Keratinocyte (primary cell): ENCODE data around the gene LMCD1. TPM values are rescaled to one million over a fixed set of nuclear protein-coding genes. Genes with fewer than 3 reads are reported as not detected.

ENCODE experiments used
- DNase-seq: peaks from one replicate; pipeline ENCODE4 v3.0.0-alpha.2; 2011; ENCODE audit warnings: low read depth, missing footprints, low spot score
- FAIRE-seq: peaks from 2 replicates; lab custom pipeline; 2011; peaks lifted over from hg19 to GRCh38; lab: Jason Lieb, UNC
- H2AFZ ChIP-seq: 2 replicates; pipeline ENCODE4 v1.6.0; 2012; ENCODE audit warnings: low read length, control low read depth, inconsistent platforms; ENCODE audit not compliant: control insufficient read depth
- H3K27ac ChIP-seq: 2 replicates; pipeline ENCODE4 v1.5.1; 2011; ENCODE audit warnings: low read length; ENCODE audit not compliant: control insufficient read depth, insufficient read depth
- H3K27me3 ChIP-seq: 3 replicates; pipeline ENCODE4 v1.6.0; 2011; ENCODE audit warnings: low read length; ENCODE audit not compliant: control insufficient read depth, insufficient read depth; ENCODE audit errors: extremely low read depth
- H3K36me3 ChIP-seq, 2 experiments: 2 replicates in 1 of 2; 3 replicates in 1 of 2; pipeline ENCODE4 v1.5.1; 2011; ENCODE audit warnings: low read length in 2 of 2, mild to moderate bottlenecking in 1 of 2; ENCODE audit not compliant: control insufficient read depth in 2 of 2, insufficient read depth in 2 of 2; ENCODE audit errors: extremely low read depth in 1 of 2
- H3K4me1 ChIP-seq: 3 replicates; pipeline ENCODE4 v1.5.1; 2011; ENCODE audit warnings: low read length; ENCODE audit not compliant: control insufficient read depth, insufficient read depth; ENCODE audit errors: extremely low read depth
- H3K4me2 ChIP-seq: 3 replicates; pipeline ENCODE4 v1.6.0; 2011; ENCODE audit warnings: low read depth, low read length; ENCODE audit not compliant: control insufficient read depth, insufficient read depth; ENCODE audit errors: extremely low read depth
- H3K4me3 ChIP-seq, 3 experiments: fragments of 200-600 bp in 1 of 3; sonication (generic) in 1 of 3; 2 replicates in 2 of 3; 3 replicates in 1 of 3; pipeline ENCODE4 v1.5.1; 2011 to 2016; ENCODE audit warnings: low read length in 3 of 3, mild to moderate bottlenecking in 3 of 3, control low read depth in 2 of 3, inconsistent platforms in 1 of 3, low read depth in 1 of 3, mixed read lengths in 1 of 3, mixed run types in 1 of 3, moderate library complexity in 1 of 3; ENCODE audit not compliant: control insufficient read depth in 2 of 3, insufficient read depth in 2 of 3; ENCODE audit errors: extremely low read depth in 1 of 3
- H3K79me2 ChIP-seq: 2 replicates; pipeline ENCODE4 v1.6.0; 2012; ENCODE audit warnings: low read length; ENCODE audit not compliant: control insufficient read depth, insufficient read depth
- H3K9ac ChIP-seq: 3 replicates; pipeline ENCODE4 v1.6.0; 2011; ENCODE audit warnings: low read length; ENCODE audit not compliant: control insufficient read depth, insufficient read depth; ENCODE audit errors: extremely low read depth
- H3K9me1 ChIP-seq: 3 replicates; pipeline ENCODE4 v1.6.0; 2011; ENCODE audit warnings: low read length; ENCODE audit not compliant: control insufficient read depth, insufficient read depth; ENCODE audit errors: extremely low read depth
- H3K9me3 ChIP-seq: 2 replicates; pipeline ENCODE4 v1.5.1; 2012; ENCODE audit warnings: low read depth, low read length; ENCODE audit not compliant: control insufficient read depth
- H4K20me1 ChIP-seq: 3 replicates; pipeline ENCODE4 v1.6.0; 2011; ENCODE audit warnings: low read length; ENCODE audit not compliant: control insufficient read depth, insufficient read depth; ENCODE audit errors: extremely low read depth
- EZH2 ChIP-seq: IDR thresholded peaks from one replicate; pipeline ENCODE4 v1.6.1; 2012; ENCODE audit warnings: inconsistent platforms, mild to moderate bottlenecking, low read length, moderate library complexity
- dilution Hi-C: fragments of 300-500 bp; cut with MboI; formaldehyde crosslinking; loops from one replicate; pipeline ENCODE4 v1.7.0; 2020; ENCODE audit warnings: low sequenced_read_pairs; ENCODE audit not compliant: extremely low pct_ligation_motif_present
- polyA plus RNA-seq, 5 experiments: library from polyadenylated mRNA; depleted of rRNA in 3 of 5; stranded (reverse) in 3 of 5; stranded (forward) in 1 of 5; unstranded in 1 of 5; fragments of >200 nt; gene quantifications; 1 replicate in 1 of 5; 2 replicates in 3 of 5; 3 replicates in 1 of 5; pipeline versions ENCODE4 v1.2.1 to v1.2.3, GENCODE V29; 2011 to 2012; ENCODE audit warnings: missing spikeins in 2 of 5, low read depth in 1 of 5, low replicate concordance in 1 of 5
- TF ChIP-seq, protein P1 (sequence below), 3 experiments: IDR thresholded peaks in 1 of 3; conservative IDR thresholded peaks in 1 of 3; optimal IDR thresholded peaks in 1 of 3; 2 replicates in 2 of 3; 3 replicates in 1 of 3; pipeline versions ENCODE3 to v1.5.1; 2011; ENCODE audit warnings: low read length in 3 of 3, mild to moderate bottlenecking in 3 of 3, moderate library complexity in 2 of 3, control low read depth in 1 of 3, inconsistent platforms in 1 of 3; ENCODE audit not compliant: insufficient read depth in 2 of 3; ENCODE audit errors: extremely low read depth in 1 of 3

The LMCD1 gene
- polyA plus RNA-seq, 1 donor (not counting 4 experiments of a cell fraction or from before 2014, with no cell fraction given): 3.7 TPM

GRCh38 chr3:8559351-8559750, 57.7 kb downstream of the LMCD1 start:
- dilution Hi-C loops: no loop called here
- Histone ChIP-seq H3K9me1 (no peaks in the 10 kb centered on the region), H3K9me3 (no peaks in the 10 kb centered on the region), H3K9ac (no peak overlapping the region), H3K79me2 (no peaks in the 10 kb centered on the region), H4K20me1 (no peaks in the 10 kb centered on the region), H3K4me2 (no peak overlapping the region), H3K4me3 (no peak overlapping the region), H3K27ac (no peak overlapping the region), H3K27me3 (no peaks in the 10 kb centered on the region), H3K4me1 (no peaks in the 10 kb centered on the region), H2AFZ (no peak overlapping the region), H3K36me3 (no peaks in the 10 kb centered on the region)
- FAIRE-seq (no peak), DNase-seq (no peak)
- no peak for TF ChIP-seq EZH2
- TF ChIP-seq, protein P1, sequence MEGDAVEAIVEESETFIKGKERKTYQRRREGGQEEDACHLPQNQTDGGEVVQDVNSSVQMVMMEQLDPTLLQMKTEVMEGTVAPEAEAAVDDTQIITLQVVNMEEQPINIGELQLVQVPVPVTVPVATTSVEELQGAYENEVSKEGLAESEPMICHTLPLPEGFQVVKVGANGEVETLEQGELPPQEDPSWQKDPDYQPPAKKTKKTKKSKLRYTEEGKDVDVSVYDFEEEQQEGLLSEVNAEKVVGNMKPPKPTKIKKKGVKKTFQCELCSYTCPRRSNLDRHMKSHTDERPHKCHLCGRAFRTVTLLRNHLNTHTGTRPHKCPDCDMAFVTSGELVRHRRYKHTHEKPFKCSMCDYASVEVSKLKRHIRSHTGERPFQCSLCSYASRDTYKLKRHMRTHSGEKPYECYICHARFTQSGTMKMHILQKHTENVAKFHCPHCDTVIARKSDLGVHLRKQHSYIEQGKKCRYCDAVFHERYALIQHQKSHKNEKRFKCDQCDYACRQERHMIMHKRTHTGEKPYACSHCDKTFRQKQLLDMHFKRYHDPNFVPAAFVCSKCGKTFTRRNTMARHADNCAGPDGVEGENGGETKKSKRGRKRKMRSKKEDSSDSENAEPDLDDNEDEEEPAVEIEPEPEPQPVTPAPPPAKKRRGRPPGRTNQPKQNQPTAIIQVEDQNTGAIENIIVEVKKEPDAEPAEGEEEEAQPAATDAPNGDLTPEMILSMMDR (optimal IDR thresholded peaks at IDR 0.05 in 1 of 3, IDR thresholded peaks at IDR 0.05 in 1 of 3, conservative IDR thresholded peaks at IDR 0.05 in 1 of 3; ENCODE audit: extremely low read depth in 1 of 3, insufficient read depth in 2 of 3, low read length in 3 of 3): no peak

- H3K4me2 ChIP-seq: no peak overlapping the region
- no peak for DNase-seq
- no peak overlapping the region for H3K27ac ChIP-seq
These were observed 58.9 kb downstream of the LMCD1 start for GRCh38 chr3:8560366-8561007.

More at GRCh38 chr3:8560366-8561007, 58.9 kb downstream of the LMCD1 start:
- no peaks in the 10 kb centered on the region for H3K36me3 ChIP-seq
- H3K79me2 ChIP-seq: no peaks in the 10 kb centered on the region
- dilution Hi-C loops: no loop called here
- no peaks in the 10 kb centered on the region for H3K4me1 ChIP-seq
- no peak overlapping the region for H2AFZ ChIP-seq
- no peaks in the 10 kb centered on the region for H4K20me1 ChIP-seq
- no peaks in the 10 kb centered on the region for H3K9me3 ChIP-seq
- no peaks in the 10 kb centered on the region for H3K9me1 ChIP-seq
- H3K9ac ChIP-seq: no peak overlapping the region
- no peak for FAIRE-seq
- TF ChIP-seq, protein P1 (optimal IDR thresholded peaks at IDR 0.05 in 1 of 3, IDR thresholded peaks at IDR 0.05 in 1 of 3, conservative IDR thresholded peaks at IDR 0.05 in 1 of 3; ENCODE audit: extremely low read depth in 1 of 3, insufficient read depth in 2 of 3, low read length in 3 of 3): no peak
- TF ChIP-seq EZH2: no peak
- no peak overlapping the region for H3K4me3 ChIP-seq
- no peaks in the 10 kb centered on the region for H3K27me3 ChIP-seq
